ENCODE measurements around the gene NUDT22.
A peak's percentile ranks its signal among the peaks of the same experiment; 100 is the strongest.

NUDT22 gene

DNA sequence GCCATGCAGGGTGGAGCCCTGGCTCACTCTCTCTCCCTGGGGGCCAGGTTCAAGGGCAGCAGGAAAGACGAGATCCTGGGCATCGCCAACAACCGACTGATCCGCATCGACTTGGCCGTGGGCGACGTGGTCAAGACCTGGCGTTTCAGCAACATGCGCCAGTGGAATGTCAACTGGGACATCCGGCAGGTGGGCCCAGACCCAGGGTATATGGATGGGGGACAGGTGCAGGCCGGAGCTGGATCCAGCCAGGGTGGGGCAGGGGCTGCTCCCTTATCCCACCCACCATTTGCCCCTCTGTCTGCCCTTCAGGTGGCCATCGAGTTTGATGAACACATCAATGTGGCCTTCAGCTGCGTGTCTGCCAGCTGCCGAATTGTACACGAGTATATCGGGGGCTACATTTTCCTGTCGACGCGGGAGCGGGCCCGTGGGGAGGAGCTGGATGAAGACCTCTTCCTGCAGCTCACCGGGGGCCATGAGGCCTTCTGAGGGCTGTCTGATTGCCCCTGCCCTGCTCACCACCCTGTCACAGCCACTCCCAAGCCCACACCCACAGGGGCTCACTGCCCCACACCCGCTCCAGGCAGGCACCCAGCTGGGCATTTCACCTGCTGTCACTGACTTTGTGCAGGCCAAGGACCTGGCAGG is 2.9 kb upstream of the NUDT22 start:
- peak overlapping the region; percentile 94 for H3K27ac ChIP-seq
- TF ChIP-seq, protein P1, sequence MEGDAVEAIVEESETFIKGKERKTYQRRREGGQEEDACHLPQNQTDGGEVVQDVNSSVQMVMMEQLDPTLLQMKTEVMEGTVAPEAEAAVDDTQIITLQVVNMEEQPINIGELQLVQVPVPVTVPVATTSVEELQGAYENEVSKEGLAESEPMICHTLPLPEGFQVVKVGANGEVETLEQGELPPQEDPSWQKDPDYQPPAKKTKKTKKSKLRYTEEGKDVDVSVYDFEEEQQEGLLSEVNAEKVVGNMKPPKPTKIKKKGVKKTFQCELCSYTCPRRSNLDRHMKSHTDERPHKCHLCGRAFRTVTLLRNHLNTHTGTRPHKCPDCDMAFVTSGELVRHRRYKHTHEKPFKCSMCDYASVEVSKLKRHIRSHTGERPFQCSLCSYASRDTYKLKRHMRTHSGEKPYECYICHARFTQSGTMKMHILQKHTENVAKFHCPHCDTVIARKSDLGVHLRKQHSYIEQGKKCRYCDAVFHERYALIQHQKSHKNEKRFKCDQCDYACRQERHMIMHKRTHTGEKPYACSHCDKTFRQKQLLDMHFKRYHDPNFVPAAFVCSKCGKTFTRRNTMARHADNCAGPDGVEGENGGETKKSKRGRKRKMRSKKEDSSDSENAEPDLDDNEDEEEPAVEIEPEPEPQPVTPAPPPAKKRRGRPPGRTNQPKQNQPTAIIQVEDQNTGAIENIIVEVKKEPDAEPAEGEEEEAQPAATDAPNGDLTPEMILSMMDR (conservative IDR thresholded peaks at IDR 0.05) = no peak

DNA sequence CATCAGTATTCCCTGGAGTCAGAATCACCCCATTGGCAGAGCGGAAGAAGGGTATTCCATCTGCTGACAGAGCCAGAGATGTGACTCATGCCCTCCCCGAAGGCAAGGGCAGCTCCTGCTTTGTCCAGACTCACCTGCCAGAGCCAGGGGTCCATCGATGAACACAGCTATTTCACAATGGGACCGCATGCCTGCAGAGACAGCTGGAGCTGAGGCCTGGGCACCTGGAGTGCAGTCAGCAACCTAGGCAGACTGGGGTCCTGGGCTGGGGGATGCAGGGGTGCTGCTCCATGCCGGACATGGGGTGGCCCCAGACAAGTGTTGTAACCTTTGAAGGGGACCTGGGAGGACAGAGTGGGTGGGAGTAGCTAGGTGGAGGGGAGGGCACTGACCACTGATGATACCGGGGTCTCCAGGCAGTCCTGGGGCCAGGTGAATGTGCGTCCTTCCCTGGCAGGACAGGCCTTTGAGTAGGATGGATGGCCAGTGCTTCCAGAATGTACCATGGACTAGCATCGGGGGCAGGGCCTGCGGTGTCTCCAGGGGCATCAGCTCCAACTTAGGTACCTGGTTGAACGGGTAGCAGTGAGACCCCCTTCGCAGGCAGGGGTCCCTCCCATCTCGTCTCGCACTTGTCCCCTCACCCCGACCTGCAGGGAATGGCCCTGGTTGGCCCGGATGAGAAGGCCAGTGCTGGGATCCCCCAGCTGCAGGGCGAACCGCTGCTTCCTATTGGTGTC is 1.8 kb upstream of the NUDT22 start:
- H3K27ac ChIP-seq = peak overlapping the region; percentile 94
- TF ChIP-seq, protein P1 (conservative IDR thresholded peaks at IDR 0.05) = no peak

DNA sequence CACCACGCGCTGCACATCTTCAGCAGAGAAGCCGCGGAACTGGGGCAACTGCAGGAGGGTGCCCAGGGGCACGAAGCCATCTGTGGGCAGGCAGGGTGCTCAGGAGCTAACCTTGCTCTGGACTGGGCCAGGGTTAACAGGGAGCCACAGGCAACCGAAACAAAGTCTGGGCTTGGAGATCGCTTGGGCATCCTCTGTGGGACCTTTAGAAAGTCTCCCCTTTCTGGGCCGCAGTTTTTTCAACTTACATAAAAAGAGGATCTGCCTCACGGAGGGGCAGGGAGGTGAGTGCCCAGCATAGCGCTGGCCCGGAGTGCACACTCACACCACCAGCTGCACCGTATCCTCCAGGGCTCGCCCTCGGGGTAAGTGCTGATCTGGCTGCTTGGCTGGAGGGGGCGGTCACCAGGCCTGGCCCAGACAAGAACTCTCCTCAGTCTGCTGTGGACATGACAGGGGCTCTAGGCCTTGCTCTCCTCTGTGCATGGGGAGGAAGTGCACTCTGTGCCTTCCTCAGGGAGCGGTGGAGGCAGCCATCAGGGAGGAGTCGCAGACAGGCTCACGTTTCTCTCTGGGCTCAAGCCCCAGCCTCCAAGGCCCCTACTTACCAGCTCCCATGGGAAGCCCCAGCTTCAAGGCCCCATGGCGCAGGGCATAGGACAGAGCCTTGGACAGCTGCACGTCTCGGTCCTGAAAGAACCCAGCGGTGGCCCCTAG is 1.0 kb upstream of the NUDT22 start:
- TF ChIP-seq, protein P1 (conservative IDR thresholded peaks at IDR 0.05) = no peak
- peak overlapping the region; percentile 94 for H3K27ac ChIP-seq

DNA sequence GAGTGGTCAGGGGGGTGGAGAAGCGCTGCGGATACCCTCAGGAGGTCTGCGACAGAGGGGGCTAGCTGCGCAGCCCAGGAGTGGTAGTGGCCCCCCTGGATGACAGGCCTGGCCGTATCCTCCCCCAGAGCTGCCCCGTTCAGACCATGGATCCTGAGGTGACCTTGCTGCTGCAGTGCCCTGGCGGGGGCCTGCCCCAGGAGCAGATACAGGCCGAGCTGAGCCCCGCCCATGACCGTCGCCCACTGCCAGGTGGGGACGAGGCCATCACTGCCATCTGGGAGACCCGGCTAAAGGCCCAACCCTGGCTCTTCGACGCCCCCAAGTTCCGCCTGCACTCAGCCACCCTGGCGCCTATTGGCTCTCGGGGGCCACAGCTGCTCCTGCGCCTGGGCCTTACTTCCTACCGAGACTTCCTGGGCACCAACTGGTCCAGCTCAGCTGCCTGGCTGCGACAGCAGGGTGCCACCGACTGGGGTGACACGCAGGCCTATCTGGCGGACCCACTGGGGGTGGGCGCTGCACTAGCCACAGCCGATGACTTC is 505 bp downstream of the NUDT22 start:
- H3K27ac ChIP-seq = peak overlapping the region; percentile 94
- TF ChIP-seq, protein P1 (conservative IDR thresholded peaks at IDR 0.05) = no peak

DNA sequence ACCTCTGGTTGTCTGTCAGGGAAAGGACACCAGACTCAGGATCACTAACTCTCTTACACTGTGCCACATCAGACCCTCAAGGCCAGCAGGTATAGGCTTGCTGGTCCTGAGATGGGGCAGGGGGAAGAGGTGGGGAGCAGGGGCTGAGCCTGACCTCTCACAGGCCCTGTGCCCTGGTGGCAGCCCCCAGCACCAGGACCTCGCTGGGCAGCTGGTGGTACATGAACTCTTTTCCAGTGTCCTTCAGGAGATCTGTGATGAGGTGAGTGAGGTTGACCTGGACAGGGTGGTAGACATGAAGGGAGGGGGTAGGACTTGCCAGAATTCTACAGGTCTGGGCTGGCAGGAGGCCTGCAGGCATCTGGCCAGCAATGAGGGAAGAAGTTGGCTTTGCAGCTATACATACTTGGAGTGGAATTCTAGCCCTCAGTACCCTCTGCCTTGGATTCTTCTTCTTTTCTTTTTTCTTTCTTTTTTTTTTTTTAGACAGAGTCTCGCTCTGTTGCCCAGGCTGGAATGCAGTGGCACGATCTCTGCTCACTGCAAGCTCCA is 1.4 kb downstream of the NUDT22 start:
- TF ChIP-seq, protein P1 (conservative IDR thresholded peaks at IDR 0.05) = no peak
- peak overlapping the region; percentile 94 for H3K27ac ChIP-seq

DNA sequence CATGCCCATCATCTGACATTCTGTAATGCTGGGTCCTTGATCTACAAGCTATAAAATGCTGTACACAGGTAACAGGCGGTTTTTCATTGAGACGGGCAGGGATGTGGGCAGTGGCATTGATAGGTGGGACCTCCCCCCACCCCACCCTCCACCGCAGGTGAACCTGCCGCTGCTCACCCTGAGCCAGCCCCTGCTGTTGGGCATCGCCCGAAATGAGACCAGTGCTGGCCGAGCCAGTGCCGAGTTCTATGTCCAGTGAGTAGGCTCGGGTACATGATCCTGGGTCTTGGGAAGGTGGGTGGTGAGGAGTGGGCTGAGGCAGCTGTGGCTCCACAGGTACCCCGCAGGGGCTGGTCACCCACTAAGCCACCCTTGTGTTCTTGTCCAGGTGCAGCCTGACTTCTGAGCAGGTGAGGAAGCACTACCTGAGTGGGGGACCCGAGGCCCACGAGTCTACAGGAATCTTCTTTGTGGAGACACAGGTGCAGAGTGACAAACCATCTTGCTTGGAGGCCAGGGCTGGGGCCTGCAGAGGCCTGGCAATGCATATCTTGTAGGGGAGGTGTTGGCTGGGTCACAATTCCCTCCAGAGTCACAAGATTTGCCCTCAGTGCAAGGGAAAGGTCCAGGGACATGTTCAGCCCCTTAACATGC is 3.1 kb downstream of the NUDT22 start:
- H3K27ac ChIP-seq = peak overlapping the region; percentile 94

More for the DNA sequence above, 3.1 kb downstream of the NUDT22 start:
- TF ChIP-seq, protein P1 (conservative IDR thresholded peaks at IDR 0.05) = no peak

All from VCaP (cell line).